CD14-positive monocyte (primary cell): ENCODE data around the gene KRTAP4-5. TPM values are rescaled to one million over a fixed set of nuclear protein-coding genes. Genes with fewer than 3 reads are reported as not detected.

Experiments
- DNase-seq, 3 donors: peaks; one replicate each; pipeline ENCODE4 v3.0.0-alpha.2; 2011 to 2022
- H2AFZ ChIP-seq: 2 replicates; pipeline ENCODE4 v1.6.0; 2012; ENCODE audit warnings: mild to moderate bottlenecking, low read depth, low read length, inconsistent platforms; ENCODE audit not compliant: insufficient read depth, poor library complexity, severe bottlenecking
- H3K27ac ChIP-seq, 2 donors: 1 replicate in 1 of 2; 2 replicates in 1 of 2; pipeline ENCODE4 v1.5.1; 2012 to 2013; ENCODE audit warnings: low read length in 2 of 2, control low read depth in 1 of 2, inconsistent platforms in 1 of 2, low read depth in 1 of 2, mild to moderate bottlenecking in 1 of 2
- H3K27me3 ChIP-seq, 2 donors: one replicate each; pipeline versions ENCODE4 v1.6.0 to v1.6.1; 2011 to 2013; ENCODE audit warnings: low read length in 2 of 2; ENCODE audit not compliant: control insufficient read depth in 2 of 2, insufficient read depth in 2 of 2
- H3K36me3 ChIP-seq, 2 donors: replicated peaks in 1 of 2; 1 replicate in 1 of 2; 2 replicates in 1 of 2; pipeline versions ENCODE4 v1.5.1 to v1.6.1; 2012 to 2013; ENCODE audit warnings: low read length in 2 of 2, control low read depth in 1 of 2, inconsistent platforms in 1 of 2, mild to moderate bottlenecking in 1 of 2; ENCODE audit not compliant: insufficient read depth in 2 of 2, control insufficient read depth in 1 of 2
- H3K4me1 ChIP-seq, 2 donors: 1 replicate in 1 of 2; 2 replicates in 1 of 2; pipeline versions ENCODE4 v1.5.1 to v1.6.1; 2012 to 2013; ENCODE audit warnings: low read length in 2 of 2, control low read depth in 1 of 2, inconsistent platforms in 1 of 2, mild to moderate bottlenecking in 1 of 2, moderate library complexity in 1 of 2; ENCODE audit not compliant: insufficient read depth in 2 of 2, control insufficient read depth in 1 of 2
- H3K4me2 ChIP-seq: replicated peaks from 2 replicates; pipeline ENCODE3; 2012; ENCODE audit warnings: low read length, moderate library complexity, mild to moderate bottlenecking; ENCODE audit not compliant: poor library complexity, severe bottlenecking; ENCODE audit errors: extremely low read depth
- H3K4me3 ChIP-seq, 3 experiments: fragments of 200-600 bp in 1 of 3; sonication (generic) in 1 of 3; replicated peaks in 1 of 3; 1 replicate in 2 of 3; 2 replicates in 1 of 3; pipeline ENCODE4 v1.5.1; 2011 to 2013; ENCODE audit warnings: low read length in 3 of 3, mild to moderate bottlenecking in 3 of 3, control low read depth in 2 of 3, low read depth in 2 of 3, inconsistent platforms in 1 of 3, moderate library complexity in 1 of 3
- H3K79me2 ChIP-seq: 2 replicates; pipeline ENCODE4 v1.6.0; 2012; ENCODE audit warnings: mild to moderate bottlenecking, control low read depth, inconsistent platforms, low read length, moderate library complexity; ENCODE audit not compliant: insufficient read depth
- H3K9ac ChIP-seq: 2 replicates; pipeline ENCODE4 v1.6.0; 2017; ENCODE audit warnings: low read length, mild to moderate bottlenecking; ENCODE audit not compliant: insufficient read depth, poor library complexity, severe bottlenecking
- H3K9me3 ChIP-seq, 2 donors: replicated peaks in 1 of 2; 1 replicate in 1 of 2; 2 replicates in 1 of 2; pipeline versions ENCODE4 v1.5.1 to v1.6.1; 2012 to 2013; ENCODE audit warnings: low read length in 2 of 2, control low read depth in 1 of 2; ENCODE audit not compliant: control insufficient read depth in 1 of 2, insufficient read depth in 1 of 2
- H4K20me1 ChIP-seq: 2 replicates; pipeline ENCODE4 v1.6.0; 2012; ENCODE audit warnings: mild to moderate bottlenecking, low read length, control low read depth, moderate library complexity; ENCODE audit not compliant: insufficient read depth
- H3K27ac Mint-ChIP-seq, 7 donors: one replicate each; pipeline ENCODE4 v1.8.0; 2020; ENCODE audit warnings: mild to moderate bottlenecking in 7 of 7, mixed read lengths in 7 of 7, moderate library complexity in 6 of 7, inconsistent platforms in 2 of 7
- H3K27me3 Mint-ChIP-seq, 3 donors: one replicate each; pipeline ENCODE4 v1.8.0; 2021 to 2022; ENCODE audit warnings: low read depth in 3 of 3, mild to moderate bottlenecking in 3 of 3, mixed read lengths in 3 of 3, moderate library complexity in 3 of 3, inconsistent platforms in 1 of 3
- H3K36me3 Mint-ChIP-seq, 2 donors: one replicate each; pipeline ENCODE4 v1.8.0; 2020; ENCODE audit warnings: mixed read lengths in 2 of 2, inconsistent platforms in 1 of 2, mild to moderate bottlenecking in 1 of 2
- H3K4me1 Mint-ChIP-seq: one replicate; pipeline ENCODE4 v1.8.0; 2020; ENCODE audit warnings: mild to moderate bottlenecking, mixed read lengths
- H3K4me3 Mint-ChIP-seq, 2 donors: one replicate each; pipeline ENCODE4 v1.8.0; 2020; ENCODE audit warnings: mild to moderate bottlenecking in 2 of 2, mixed read lengths in 2 of 2, moderate library complexity in 1 of 2
- H3K9me3 Mint-ChIP-seq, 7 donors: one replicate each; pipeline ENCODE4 v1.8.0; 2020 to 2022; ENCODE audit warnings: mixed read lengths in 7 of 7, mild to moderate bottlenecking in 6 of 7, moderate library complexity in 6 of 7, inconsistent platforms in 2 of 7
- CTCF ChIP-seq: fragments of 200-600 bp; IDR thresholded peaks from one replicate; pipeline ENCODE4 v1.8.0; 2022; ENCODE audit warnings: antibody characterized with exemption, mild to moderate bottlenecking
- WGBS: methylation state at CpG from one replicate; pipeline ENCODE4 v1.1.5; 2013; ENCODE audit warnings: missing lambda C conversion rate; ENCODE audit not compliant: insufficient coverage; 5-methylcytosine and 5-hydroxymethylcytosine counted together
- intact Hi-C, 2 donors: fragments of 100-400 bp; cut with micrococcal nuclease; formaldehyde crosslinking; loops; one replicate each; pipeline versions ENCODE4 v1.15.0 to v1.15.1; 2023
- polyA plus RNA-seq, 3 donors: library from polyadenylated mRNA; depleted of rRNA in 1 of 3; unstranded in 2 of 3; stranded (reverse) in 1 of 3; fragments of 300-500 nt in 2 of 3; fragments of >200 nt in 1 of 3; fragmentation: Illumina TruSeq in 2 of 3; gene quantifications; 1 replicate in 2 of 3; 2 replicates in 1 of 3; pipeline ENCODE4 v1.2.3, GENCODE V29; 2012 to 2021

KRTAP4-5 gene
- polyA plus RNA-seq, 3 donors, result not detected

GRCh38 chr17:41147531-41148204 is 2.0 kb downstream of the KRTAP4-5 start:
- Mint-ChIP-seq H3K27ac (no peak overlapping the region), H3K36me3 (no peaks in the 10 kb centered on the region), H3K9me3 (peaks cover 8 to 17% (median 14%) of the 10 kb centered on the region in 7 donors), H3K4me3 (no peak overlapping the region), H3K27me3 (peaks cover 3 to 4% (median 3%) of the 10 kb centered on the region in 3 donors), H3K4me1 (no peaks in the 10 kb centered on the region)
- Histone ChIP-seq H2AFZ (no peak overlapping the region), H3K27ac (no peak overlapping the region), H3K36me3 (no peaks in the 10 kb centered on the region), H4K20me1 (no peaks in the 10 kb centered on the region), H3K27me3 (no peaks in the 10 kb centered on the region), H3K9me3 (peaks cover 6 to 13% of the 10 kb centered on the region in 2 donors), H3K4me2 (no peak overlapping the region), H3K4me3 (no peak overlapping the region), H3K4me1 (no peaks in the 10 kb centered on the region), H3K79me2 (no peaks in the 10 kb centered on the region), H3K9ac (no peak overlapping the region)
- no peak for DNase-seq
- TF ChIP-seq CTCF, result no peak
- WGBS, result 100% methylated on average over 1 of the region's 2 CpGs
- intact Hi-C loops, result no loop called here

DNA sequence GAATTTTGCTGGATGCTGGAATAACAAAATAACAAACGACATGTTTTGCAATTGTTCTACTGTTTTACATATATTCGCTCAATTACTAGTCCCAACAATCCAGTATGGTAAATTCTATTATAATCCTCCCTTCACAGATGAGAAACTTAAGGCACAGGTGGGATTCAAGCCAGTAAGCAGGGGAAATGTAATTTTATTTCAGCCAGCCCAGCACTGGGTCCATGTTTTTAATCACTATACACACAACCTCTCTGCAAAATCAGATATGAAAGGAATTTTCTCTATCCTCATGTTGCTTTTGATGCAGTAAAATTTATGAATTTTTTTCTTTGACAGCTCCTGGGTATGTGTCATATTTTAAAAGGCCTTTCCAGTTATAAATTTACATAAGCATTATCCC is 4.4 kb downstream of the KRTAP4-5 start:
- WGBS, result no CpG with 5 or more reads among the region's 2 CpGs
- peaks cover 17 to 32% (median 25%) of the 10 kb centered on the region in 7 donors for H3K9me3 Mint-ChIP-seq
- Histone ChIP-seq H3K4me2 (no peak overlapping the region), H2AFZ (no peak overlapping the region), H3K79me2 (no peaks in the 10 kb centered on the region), H3K36me3 (no peaks in the 10 kb centered on the region), H3K4me1 (no peaks in the 10 kb centered on the region), H3K27ac (no peak overlapping the region), H3K9me3 (peaks cover 7 to 21% of the 10 kb centered on the region in 2 donors), H4K20me1 (no peaks in the 10 kb centered on the region), H3K27me3 (no peaks in the 10 kb centered on the region), H3K9ac (no peak overlapping the region), H3K4me3 (no peak overlapping the region)
- H3K36me3 Mint-ChIP-seq, result no peaks in the 10 kb centered on the region
- H3K4me3 Mint-ChIP-seq, result no peak overlapping the region
- H3K4me1 Mint-ChIP-seq, result no peaks in the 10 kb centered on the region
- H3K27ac Mint-ChIP-seq, result no peak overlapping the region
- H3K27me3 Mint-ChIP-seq, result peaks cover 3 to 4% (median 3%) of the 10 kb centered on the region in 3 donors
- DNase-seq, result no peak
- no peak for TF ChIP-seq CTCF
- intact Hi-C loops, result no loop called here
